HG03097 (cell line): ENCODE results near the gene NLGN1.
"Not testable (repeated sequence)": the region's sequence is repeated elsewhere in the genome, so short reads cannot be mapped to it uniquely, and the experiment has no call there.

Experiments used
- ATAC-seq: cut with Tn5 transposase; IDR thresholded peaks from one replicate; pipeline ENCODE4 v1.9.1; 2021; ENCODE audit not compliant: unreplicated experiment, low FRiP score

Gene NLGN1

GRCh38 chr3:173429076-173429475 is 31.5 kb downstream of the NLGN1 start:
- ATAC-seq, result no peak

- ATAC-seq, result no peak
Observed at GRCh38 chr3:173429527-173429926, 32.0 kb downstream of the NLGN1 start.

- no peak for ATAC-seq
Observed at GRCh38 chr3:173430576-173430975, 33.0 kb downstream of the NLGN1 start.

- ATAC-seq, result no peak
Observed at GRCh38 chr3:173439004-173439403, 41.5 kb downstream of the NLGN1 start.

GRCh38 chr3:173440514-173440913 is 43.0 kb downstream of the NLGN1 start:
- no peak for ATAC-seq

GRCh38 chr3:173451561-173451960 is 54.0 kb downstream of the NLGN1 start:
- ATAC-seq, result not testable (repeated sequence)

GRCh38 chr3:173463250-173463649 is 65.7 kb downstream of the NLGN1 start:
- ATAC-seq, result no peak

GRCh38 chr3:173465112-173465511 is 67.6 kb downstream of the NLGN1 start:
- ATAC-seq, result no peak

GRCh38 chr3:173465898-173466678 is 68.5 kb downstream of the NLGN1 start:
- ATAC-seq, result no peak

- ATAC-seq, result no peak
Observed at GRCh38 chr3:173467501-173467900, 70.0 kb downstream of the NLGN1 start.

GRCh38 chr3:173473237-173473636 is 75.7 kb downstream of the NLGN1 start:
- no peak for ATAC-seq

- no peak for ATAC-seq
Observed at GRCh38 chr3:173479301-173479700, 81.8 kb downstream of the NLGN1 start.

GRCh38 chr3:173501931-173502489 is 104.5 kb downstream of the NLGN1 start:
- no peak for ATAC-seq

- ATAC-seq, result no peak
Observed at GRCh38 chr3:173502983-173503568, 105.5 kb downstream of the NLGN1 start.

- ATAC-seq, result no peak
Observed at GRCh38 chr3:173510565-173510964, 113.0 kb downstream of the NLGN1 start.

GRCh38 chr3:173513123-173513522 is 115.6 kb downstream of the NLGN1 start:
- ATAC-seq, result no peak

GRCh38 chr3:173529062-173529711 is 131.6 kb downstream of the NLGN1 start:
- peak; percentile 57 for ATAC-seq

GRCh38 chr3:173531602-173532001 is 134.1 kb downstream of the NLGN1 start:
- ATAC-seq, result no peak

- no peak for ATAC-seq
Observed at GRCh38 chr3:173538410-173538809, 140.9 kb downstream of the NLGN1 start.

GRCh38 chr3:173545590-173545989 is 148.0 kb downstream of the NLGN1 start:
- ATAC-seq, result not testable (repeated sequence)

- no peak for ATAC-seq
Observed at GRCh38 chr3:173547070-173547469, 149.5 kb downstream of the NLGN1 start.
